HG03565 (cell line): ENCODE measurements around the gene GADL1.

Experiments used
- ATAC-seq: cut with Tn5 transposase; IDR thresholded peaks from one replicate; pipeline ENCODE4 v1.9.1; 2021; ENCODE audit warnings: mild to moderate bottlenecking, moderate library complexity; ENCODE audit not compliant: unreplicated experiment

GADL1 gene

GRCh38 chr3:30886888-30887287 lies 7.6 kb downstream of the GADL1 start:
- no peak for ATAC-seq

- ATAC-seq = no peak
Measured at GRCh38 chr3:30878862-30879261, 15.6 kb downstream of the GADL1 start.

GRCh38 chr3:30875505-30875904 lies 19.0 kb downstream of the GADL1 start:
- no peak for ATAC-seq

- no peak for ATAC-seq
Measured at GRCh38 chr3:30873671-30874070, 20.8 kb downstream of the GADL1 start.

- no peak for ATAC-seq
Measured at GRCh38 chr3:30872879-30873278, 21.6 kb downstream of the GADL1 start.

- no peak for ATAC-seq
Measured at GRCh38 chr3:30871720-30872119, 22.7 kb downstream of the GADL1 start.

- no peak for ATAC-seq
Measured at GRCh38 chr3:30864836-30865235, 29.6 kb downstream of the GADL1 start.

GRCh38 chr3:30864132-30864531 lies 30.3 kb downstream of the GADL1 start:
- ATAC-seq = no peak

- ATAC-seq = no peak
Measured at GRCh38 chr3:30862004-30862403, 32.5 kb downstream of the GADL1 start.

- no peak for ATAC-seq
Measured at GRCh38 chr3:30858894-30859389, 35.5 kb downstream of the GADL1 start.

- ATAC-seq = no peak
Measured at GRCh38 chr3:30855400-30856292, 38.8 kb downstream of the GADL1 start.

- ATAC-seq = no peak
Measured at GRCh38 chr3:30852833-30853232, 41.6 kb downstream of the GADL1 start.

GRCh38 chr3:30848087-30848779 lies 46.2 kb downstream of the GADL1 start:
- no peak for ATAC-seq

GRCh38 chr3:30847592-30847991 lies 46.9 kb downstream of the GADL1 start:
- ATAC-seq = no peak

- no peak for ATAC-seq
Measured at GRCh38 chr3:30845606-30846005, 48.9 kb downstream of the GADL1 start.

GRCh38 chr3:30843877-30844276 lies 50.6 kb downstream of the GADL1 start:
- ATAC-seq = no peak

- ATAC-seq = no peak
Measured at GRCh38 chr3:30836141-30836540, 58.3 kb downstream of the GADL1 start.

- no peak for ATAC-seq
Measured at GRCh38 chr3:30835667-30836066, 58.8 kb downstream of the GADL1 start.

GRCh38 chr3:30832961-30833575 lies 61.4 kb downstream of the GADL1 start:
- ATAC-seq = no peak

GRCh38 chr3:30827080-30827479 lies 67.4 kb downstream of the GADL1 start:
- ATAC-seq = no peak

- ATAC-seq = no peak
Measured at GRCh38 chr3:30826531-30826942, 67.9 kb downstream of the GADL1 start.
